Measurements from ENCODE around the gene CHCHD3.

CHCHD3 gene

GRCh38 chr7:132858251-132858650, 223.6 kb downstream of the CHCHD3 start:
- H3K27ac ChIP-seq: no peak overlapping the region
- H3K27me3 ChIP-seq (ENCODE audit: insufficient read depth, low read depth, severe bottlenecking): no peaks in the 10 kb centered on the region
- no peaks in the 10 kb centered on the region for H3K9me3 ChIP-seq (ENCODE audit: severe bottlenecking)
- H3K36me3 ChIP-seq: no peaks in the 10 kb centered on the region
- DNase-seq: no peak
- no peak for TF ChIP-seq CTCF (IDR thresholded peaks at IDR 0.05; ENCODE audit: low read depth, low read length)
- H3K4me3 ChIP-seq (ENCODE audit: low read depth, low read length): no peak overlapping the region

GRCh38 chr7:132857703-132858102, 224.2 kb downstream of the CHCHD3 start:
- TF ChIP-seq CTCF (IDR thresholded peaks at IDR 0.05; ENCODE audit: low read depth, low read length): no peak
- Histone ChIP-seq H3K27me3 (ENCODE audit: insufficient read depth, low read depth, severe bottlenecking) (no peaks in the 10 kb centered on the region), H3K4me3 (ENCODE audit: low read depth, low read length) (no peak overlapping the region), H3K9me3 (ENCODE audit: severe bottlenecking) (no peaks in the 10 kb centered on the region), H3K36me3 (no peaks in the 10 kb centered on the region), H3K27ac (no peak overlapping the region)
- DNase-seq: no peak

- no peak overlapping the region for H3K4me3 ChIP-seq (ENCODE audit: low read depth, low read length)
- no peaks in the 10 kb centered on the region for H3K36me3 ChIP-seq
- H3K27me3 ChIP-seq (ENCODE audit: insufficient read depth, low read depth, severe bottlenecking): no peaks in the 10 kb centered on the region
- TF ChIP-seq CTCF (IDR thresholded peaks at IDR 0.05; ENCODE audit: low read depth, low read length): no peak
- no peak overlapping the region for H3K27ac ChIP-seq
- H3K9me3 ChIP-seq (ENCODE audit: severe bottlenecking): no peaks in the 10 kb centered on the region
- no peak for DNase-seq
These were observed 224.9 kb downstream of the CHCHD3 start for GRCh38 chr7:132857031-132857430.

- H3K27me3 ChIP-seq (ENCODE audit: insufficient read depth, low read depth, severe bottlenecking): no peaks in the 10 kb centered on the region
- no peak overlapping the region for H3K27ac ChIP-seq
- H3K9me3 ChIP-seq (ENCODE audit: severe bottlenecking): no peaks in the 10 kb centered on the region
- no peak for TF ChIP-seq CTCF (IDR thresholded peaks at IDR 0.05; ENCODE audit: low read depth, low read length)
- H3K36me3 ChIP-seq: no peaks in the 10 kb centered on the region; the same call in 1 of the 2 replicates
- no peak for DNase-seq
- H3K4me3 ChIP-seq (ENCODE audit: low read depth, low read length): no peak overlapping the region
These were observed 225.5 kb downstream of the CHCHD3 start for GRCh38 chr7:132856416-132856815.

- Histone ChIP-seq H3K27me3 (ENCODE audit: insufficient read depth, low read depth, severe bottlenecking) (no peaks in the 10 kb centered on the region), H3K36me3 (no peaks in the 10 kb centered on the region; the same call in 1 of the 2 replicates), H3K9me3 (ENCODE audit: severe bottlenecking) (no peaks in the 10 kb centered on the region), H3K27ac (no peak overlapping the region), H3K4me3 (ENCODE audit: low read depth, low read length) (no peak overlapping the region)
- DNase-seq: no peak
- TF ChIP-seq CTCF (IDR thresholded peaks at IDR 0.05; ENCODE audit: low read depth, low read length): no peak
These were observed 226.0 kb downstream of the CHCHD3 start for GRCh38 chr7:132855901-132856300.

GRCh38 chr7:132854238-132854637, 227.7 kb downstream of the CHCHD3 start:
- Histone ChIP-seq H3K9me3 (ENCODE audit: severe bottlenecking) (no peaks in the 10 kb centered on the region), H3K36me3 (no peaks in the 10 kb centered on the region; the same call in 1 of the 2 replicates), H3K4me3 (ENCODE audit: low read depth, low read length) (no peak overlapping the region), H3K27ac (no peak overlapping the region), H3K27me3 (ENCODE audit: insufficient read depth, low read depth, severe bottlenecking) (no peaks in the 10 kb centered on the region)
- TF ChIP-seq CTCF (IDR thresholded peaks at IDR 0.05; ENCODE audit: low read depth, low read length): no peak
- no peak for DNase-seq
